Measurements from ENCODE around the gene CHRNA1. TPM values are rescaled to one million over a fixed set of nuclear protein-coding genes. Genes with fewer than 3 reads are reported as not detected.

Gene CHRNA1
- total and polyA plus RNA-seq, 12 donors: 0.37 TPM; not detected in 11

GRCh38 chr2:174726212-174726611 is 38.1 kb downstream of the CHRNA1 start:
- Histone ChIP-seq H3K9me3 (replicated peaks in 1 of 3) (no peaks in the 10 kb centered on the region), H3K4me3 (no peak overlapping the region), H3K27me3 (peaks cover 13% of the 10 kb centered on the region), H3K27ac (no peak overlapping the region), H3K36me3 (replicated peaks in 1 of 2) (no peaks in the 10 kb centered on the region), H3K4me1 (replicated peaks in 1 of 2) (peaks cover 0 to 8% of the 10 kb centered on the region in 2 donors)
- WGBS, 4 donors: 49 to 54% (median 51%) methylated on average over 4 of the region's 4 CpGs
- intact Hi-C loops (cut with DNase I): no loop called here
- no peak for DNase-seq
- TF ChIP-seq CTCF (IDR thresholded peaks at IDR 0.05): no peak
- TF ChIP-seq POLR2A (IDR thresholded peaks at IDR 0.05): no peak

GRCh38 chr2:174722942-174723592 is 41.2 kb downstream of the CHRNA1 start:
- DNase-seq: no peak
- no peaks in the 10 kb centered on the region for H3K27me3 ChIP-seq
- no peaks in the 10 kb centered on the region for H3K36me3 ChIP-seq (replicated peaks in 1 of 2)
- H3K4me1 ChIP-seq (replicated peaks in 1 of 2): no peaks in the 10 kb centered on the region
- no peak overlapping the region for H3K27ac ChIP-seq
- H3K9me3 ChIP-seq (replicated peaks in 1 of 3): no peaks in the 10 kb centered on the region
- H3K4me3 ChIP-seq: no peak overlapping the region
- WGBS, 4 donors: 84 to 100% (median 91%) methylated on average over 1 of the region's 1 CpG
- TF ChIP-seq POLR2A (IDR thresholded peaks at IDR 0.05): no peak
- no peak for TF ChIP-seq CTCF (IDR thresholded peaks at IDR 0.05)
- intact Hi-C loops (cut with DNase I): no loop called here

GRCh38 chr2:174719016-174719415 is 45.3 kb downstream of the CHRNA1 start:
- Histone ChIP-seq H3K4me1 (replicated peaks in 1 of 2) (no peaks in the 10 kb centered on the region), H3K4me3 (no peak overlapping the region), H3K27ac (no peak overlapping the region), H3K27me3 (no peaks in the 10 kb centered on the region), H3K9me3 (replicated peaks in 1 of 3) (no peaks in the 10 kb centered on the region), H3K36me3 (replicated peaks in 1 of 2) (no peaks in the 10 kb centered on the region)
- intact Hi-C loops (cut with DNase I): no loop called here
- DNase-seq: no peak
- 50 to 71% (median 57%) methylated on average over 4 of the region's 4 CpGs for WGBS, 4 donors
- no peak for TF ChIP-seq CTCF (IDR thresholded peaks at IDR 0.05)
- no peak for TF ChIP-seq POLR2A (IDR thresholded peaks at IDR 0.05)

GRCh38 chr2:174718591-174718990 is 45.7 kb downstream of the CHRNA1 start:
- Histone ChIP-seq H3K9me3 (replicated peaks in 1 of 3) (no peaks in the 10 kb centered on the region), H3K4me1 (replicated peaks in 1 of 2) (no peaks in the 10 kb centered on the region), H3K27ac (no peak overlapping the region), H3K27me3 (no peaks in the 10 kb centered on the region), H3K36me3 (replicated peaks in 1 of 2) (no peaks in the 10 kb centered on the region), H3K4me3 (no peak overlapping the region)
- intact Hi-C loops (cut with DNase I): no loop called here
- 27 to 72% (median 67%) methylated on average over 4 of the region's 4 CpGs for whole genome bisulfite sequencing, 4 donors
- no peak for DNase-seq
- no peak for TF ChIP-seq POLR2A (IDR thresholded peaks at IDR 0.05)
- TF ChIP-seq CTCF (IDR thresholded peaks at IDR 0.05): no peak

Data from adrenal gland (tissue), 12 donors.